PC-9 (cell line): ENCODE measurements around the gene MYOM3. TPM values are rescaled to one million over a fixed set of nuclear protein-coding genes. Genes with fewer than 3 reads are reported as not detected.

Experiments used
- BruUV-seq: library from RNA; stranded (reverse); fragments of 400-500 nt; replicated peaks from 2 replicates; lab custom pipeline; 2021; lab: Mats Ljungman, UMichigan
- CTCF ChIA-PET: fragments of 300-600 bp; sonication (Branson Sonifier 250); formaldehyde crosslinking; loops from one replicate; lab custom pipeline; 2022; ENCODE audit warnings: antibody characterized with exemption; lab: Charles Lee
- POLR2A ChIA-PET: fragments of 300-600 bp; sonication (Branson Sonifier 250); formaldehyde crosslinking; loops from one replicate; lab custom pipeline; 2022; ENCODE audit warnings: antibody characterized with exemption; ENCODE audit not compliant: unreplicated experiment; lab: Charles Lee
- DNase-seq, 2 experiments: peaks; one replicate each; pipeline versions ENCODE4 v3.0.0 to v3.0.0-alpha.2; 2015 to 2022; ENCODE audit warnings: mixed read lengths in 1 of 2
- H2AFZ ChIP-seq: fragments of 200-600 bp; sonication (generic); 2 replicates; pipeline ENCODE4 v1.8.1; 2017; ENCODE audit warnings: antibody characterized with exemption
- H3F3A ChIP-seq: fragments of 200-600 bp; sonication (generic); 2 replicates; pipeline ENCODE4 v1.8.1; 2017; ENCODE audit warnings: antibody characterized with exemption, mild to moderate bottlenecking, low read depth; ENCODE audit not compliant: insufficient read depth
- H3K27ac ChIP-seq: fragments of 200-600 bp; sonication (generic); 2 replicates; pipeline ENCODE4 v1.6.1; 2016; ENCODE audit warnings: mixed run types
- H3K27me3 ChIP-seq: fragments of 200-600 bp; sonication (generic); 2 replicates; pipeline ENCODE4 v1.6.1; 2016; ENCODE audit warnings: low read depth, mixed run types; ENCODE audit not compliant: insufficient read depth
- H3K36me3 ChIP-seq: fragments of 200-600 bp; sonication (generic); 2 replicates; pipeline ENCODE4 v1.6.1; 2016; ENCODE audit warnings: low read depth, mixed run types
- H3K4me1 ChIP-seq: fragments of 200-600 bp; sonication (generic); replicated peaks from 2 replicates; pipeline ENCODE4 v1.6.1; 2016; ENCODE audit warnings: mixed run types; ENCODE audit not compliant: insufficient read depth
- H3K4me2 ChIP-seq: fragments of 200-600 bp; sonication (generic); 2 replicates; pipeline ENCODE4 v1.6.1; 2017; ENCODE audit warnings: mixed run types
- H3K4me3 ChIP-seq: fragments of 200-600 bp; sonication (generic); 2 replicates; pipeline ENCODE4 v1.6.1; 2016; ENCODE audit warnings: mixed run types
- H3K79me2 ChIP-seq: fragments of 200-600 bp; sonication (generic); 2 replicates; pipeline ENCODE4 v1.6.1; 2017; ENCODE audit warnings: low read depth, mixed run types
- H3K9me2 ChIP-seq: fragments of 200-600 bp; sonication (generic); 2 replicates; pipeline ENCODE4 v1.8.1; 2017; ENCODE audit warnings: mild to moderate bottlenecking; ENCODE audit not compliant: insufficient read depth
- H3K9me3 ChIP-seq: fragments of 200-600 bp; sonication (generic); 2 replicates; pipeline ENCODE4 v1.8.1; 2016; ENCODE audit warnings: low read depth; ENCODE audit not compliant: insufficient read depth
- H4K20me1 ChIP-seq: fragments of 200-600 bp; sonication (generic); 2 replicates; pipeline ENCODE4 v1.8.1; 2017; ENCODE audit not compliant: insufficient read depth
- EZH2 ChIP-seq: fragments of 200-600 bp; sonication (generic); IDR thresholded peaks from 2 replicates; pipeline ENCODE4 v1.8.0; 2017; ENCODE audit warnings: antibody characterized with exemption, low read depth
- intact Hi-C: fragments of 100-400 bp; cut with micrococcal nuclease; formaldehyde crosslinking; loops from one replicate; pipeline ENCODE4 v1.10.0; 2022; ENCODE audit not compliant: unreplicated experiment
- total RNA-seq: library from RNA; stranded (reverse); gene quantifications from 2 replicates; pipeline ENCODE4 v1.2.3, GENCODE V29; 2021
- TF ChIP-seq, protein P1 (sequence below): fragments of 200-600 bp; sonication (generic); conservative IDR thresholded peaks from 2 replicates; pipeline ENCODE4 v1.6.1; 2017; ENCODE audit warnings: mixed run types, antibody characterized with exemption, mild to moderate bottlenecking, moderate library complexity

MYOM3 gene
- total RNA-seq, 1 experiment from 2014 or later = 11.9 TPM

DNA sequence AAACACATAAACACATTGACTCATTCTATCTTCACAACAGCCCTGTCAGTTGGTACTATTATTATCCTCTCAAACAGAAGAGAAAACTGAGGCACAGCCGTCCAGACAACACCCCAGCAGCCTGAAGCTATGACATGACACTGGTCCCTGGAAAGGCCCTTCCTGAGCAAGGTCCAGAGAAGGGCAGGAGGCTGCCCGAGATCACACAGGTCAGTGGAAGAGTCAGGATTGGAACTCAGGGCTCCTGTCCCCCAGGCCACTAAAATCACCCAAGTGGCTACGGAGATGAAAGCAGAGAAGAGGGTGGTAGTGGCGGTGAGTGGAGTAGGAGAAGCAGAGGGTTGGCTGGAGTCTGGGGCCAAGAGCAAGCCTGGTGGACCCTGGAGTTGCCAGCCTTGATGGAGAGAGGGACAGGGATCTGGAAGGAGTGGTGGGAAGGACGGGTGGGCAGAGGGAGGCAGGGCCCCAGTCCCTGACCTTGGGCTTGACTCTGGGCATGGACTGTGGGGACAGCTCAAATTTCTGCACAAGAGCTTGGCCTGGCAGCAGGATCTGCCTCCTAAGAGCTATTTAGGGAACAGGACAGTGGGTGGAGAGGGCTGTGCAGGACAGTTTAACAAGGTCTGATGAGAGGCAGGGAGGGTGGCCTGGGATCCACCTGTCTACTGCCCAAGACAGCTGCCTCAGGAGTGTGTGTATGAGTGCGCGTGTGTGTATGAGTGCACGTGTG lies 15.8 kb downstream of the MYOM3 start:
- Histone ChIP-seq H4K20me1 (no peaks in the 10 kb centered on the region), H3K4me2 (no peak overlapping the region), H2AFZ (no peak overlapping the region), H3K9me3 (no peaks in the 10 kb centered on the region), H3K9me2 (no peaks in the 10 kb centered on the region), H3K4me3 (no peak overlapping the region), H3K27me3 (no peaks in the 10 kb centered on the region), H3F3A (no peaks in the 10 kb centered on the region), H3K4me1 (no peaks in the 10 kb centered on the region), H3K27ac (no peak overlapping the region), H3K36me3 (no peaks in the 10 kb centered on the region), H3K79me2 (no peaks in the 10 kb centered on the region)
- intact Hi-C loops = no loop called here
- POLR2A ChIA-PET = no interaction called here
- CTCF ChIA-PET = no interaction called here
- no TSS peak for BruUV-seq
- TF ChIP-seq EZH2 = no peak
- TF ChIP-seq, protein P1, sequence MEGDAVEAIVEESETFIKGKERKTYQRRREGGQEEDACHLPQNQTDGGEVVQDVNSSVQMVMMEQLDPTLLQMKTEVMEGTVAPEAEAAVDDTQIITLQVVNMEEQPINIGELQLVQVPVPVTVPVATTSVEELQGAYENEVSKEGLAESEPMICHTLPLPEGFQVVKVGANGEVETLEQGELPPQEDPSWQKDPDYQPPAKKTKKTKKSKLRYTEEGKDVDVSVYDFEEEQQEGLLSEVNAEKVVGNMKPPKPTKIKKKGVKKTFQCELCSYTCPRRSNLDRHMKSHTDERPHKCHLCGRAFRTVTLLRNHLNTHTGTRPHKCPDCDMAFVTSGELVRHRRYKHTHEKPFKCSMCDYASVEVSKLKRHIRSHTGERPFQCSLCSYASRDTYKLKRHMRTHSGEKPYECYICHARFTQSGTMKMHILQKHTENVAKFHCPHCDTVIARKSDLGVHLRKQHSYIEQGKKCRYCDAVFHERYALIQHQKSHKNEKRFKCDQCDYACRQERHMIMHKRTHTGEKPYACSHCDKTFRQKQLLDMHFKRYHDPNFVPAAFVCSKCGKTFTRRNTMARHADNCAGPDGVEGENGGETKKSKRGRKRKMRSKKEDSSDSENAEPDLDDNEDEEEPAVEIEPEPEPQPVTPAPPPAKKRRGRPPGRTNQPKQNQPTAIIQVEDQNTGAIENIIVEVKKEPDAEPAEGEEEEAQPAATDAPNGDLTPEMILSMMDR = no peak
- no peak for DNase-seq

DNA sequence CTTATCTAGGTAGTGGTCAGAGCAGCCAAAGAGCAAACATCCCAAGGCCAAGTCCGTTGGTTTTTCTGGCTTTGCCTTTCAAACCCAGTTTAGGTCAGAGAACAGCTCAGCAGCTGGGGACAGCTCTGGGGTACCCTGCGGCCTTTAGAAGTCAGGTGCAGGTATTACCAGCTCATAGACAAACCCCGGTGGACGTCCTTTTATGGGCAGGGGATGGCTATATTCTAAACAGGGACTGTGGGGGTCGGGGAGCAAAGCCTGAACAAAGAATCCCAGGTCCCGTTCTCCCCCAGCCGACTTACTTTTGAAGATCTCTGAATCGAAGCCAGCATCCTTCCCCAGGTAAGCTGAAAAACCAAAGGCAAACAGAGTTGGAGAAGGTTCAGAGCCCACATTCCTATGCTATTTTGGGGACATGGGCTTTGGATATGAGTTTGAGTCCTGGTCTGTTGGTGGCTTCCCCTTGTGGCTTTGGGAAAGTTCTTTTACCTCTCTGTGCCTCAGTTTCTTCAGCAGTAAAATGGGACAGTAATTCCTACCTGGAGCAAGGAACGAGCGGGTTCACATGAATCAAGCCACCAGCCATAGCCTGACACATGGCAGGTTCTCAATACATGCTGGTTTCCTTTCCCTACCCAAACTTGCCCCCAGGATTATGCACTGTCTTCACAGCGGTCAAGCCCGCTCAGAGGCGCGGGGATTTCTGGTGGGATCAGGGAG lies 16.6 kb downstream of the MYOM3 start:
- Histone ChIP-seq H3K27ac (no peak overlapping the region), H3K36me3 (no peaks in the 10 kb centered on the region), H3K4me3 (no peak overlapping the region), H3K9me3 (no peaks in the 10 kb centered on the region), H3K4me2 (no peak overlapping the region), H3K79me2 (no peaks in the 10 kb centered on the region), H2AFZ (no peak overlapping the region), H3F3A (no peaks in the 10 kb centered on the region), H3K4me1 (no peaks in the 10 kb centered on the region), H3K27me3 (no peaks in the 10 kb centered on the region), H3K9me2 (no peaks in the 10 kb centered on the region), H4K20me1 (no peaks in the 10 kb centered on the region)
- TF ChIP-seq, protein P1 = no peak
- no peak for TF ChIP-seq EZH2
- DNase-seq = no peak
- no TSS peak for BruUV-seq
- intact Hi-C loops = no loop called here
- ChIA-PET POLR2A (no interaction called here), CTCF (no interaction called here)

- Histone ChIP-seq H3K36me3 (no peaks in the 10 kb centered on the region), H3K27ac (no peak overlapping the region), H3K4me1 (no peaks in the 10 kb centered on the region), H3F3A (no peaks in the 10 kb centered on the region), H3K79me2 (no peaks in the 10 kb centered on the region), H3K4me3 (no peak overlapping the region), H3K27me3 (no peaks in the 10 kb centered on the region), H3K4me2 (no peak overlapping the region), H3K9me2 (no peaks in the 10 kb centered on the region), H4K20me1 (no peaks in the 10 kb centered on the region), H2AFZ (no peak overlapping the region), H3K9me3 (no peaks in the 10 kb centered on the region)
- DNase-seq = no peak
- TF ChIP-seq, protein P1 = no peak
- TF ChIP-seq EZH2 = no peak
- BruUV-seq = no TSS peak
- ChIA-PET POLR2A (no interaction called here), CTCF (no interaction called here)
- intact Hi-C loops = no loop called here
Observed at GRCh38 chr1:24094554-24094953, 17.4 kb downstream of the MYOM3 start.
